GM18519 (cell line): ENCODE measurements around the gene CNGA4.
"Not testable (repeated sequence)": the region's sequence is repeated elsewhere in the genome, so short reads cannot be mapped to it uniquely, and the experiment has no call there.

Source experiments
- ATAC-seq: cut with Tn5 transposase; IDR thresholded peaks from one replicate; pipeline ENCODE4 v1.9.1; 2021; ENCODE audit warnings: mild to moderate bottlenecking, moderate library complexity; ENCODE audit not compliant: unreplicated experiment, low FRiP score

The CNGA4 gene

DNA sequence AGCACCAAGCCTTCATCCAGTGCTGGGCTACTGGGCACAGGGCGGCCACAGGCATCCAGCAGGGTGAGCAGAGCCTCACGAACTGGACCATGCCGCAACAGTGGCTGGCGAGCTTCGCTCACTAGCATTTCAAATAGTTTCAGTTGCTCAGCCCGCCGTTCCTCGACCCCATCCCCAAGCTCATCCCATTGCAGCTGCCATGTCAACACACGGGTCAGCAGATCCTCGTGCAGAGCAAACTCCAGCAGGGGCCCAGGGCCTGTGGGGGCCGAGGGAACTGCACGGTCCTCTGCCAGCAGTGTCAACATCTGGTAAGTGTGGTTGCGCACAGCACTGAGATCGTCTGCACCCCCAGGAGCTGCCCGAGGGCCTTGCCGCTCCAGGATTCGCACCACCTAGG lies 15.0 kb upstream of the CNGA4 start:
- ATAC-seq: no peak

- ATAC-seq: no peak
Observed at GRCh38 chr11:6224421-6224820, 14.5 kb upstream of the CNGA4 start.

DNA sequence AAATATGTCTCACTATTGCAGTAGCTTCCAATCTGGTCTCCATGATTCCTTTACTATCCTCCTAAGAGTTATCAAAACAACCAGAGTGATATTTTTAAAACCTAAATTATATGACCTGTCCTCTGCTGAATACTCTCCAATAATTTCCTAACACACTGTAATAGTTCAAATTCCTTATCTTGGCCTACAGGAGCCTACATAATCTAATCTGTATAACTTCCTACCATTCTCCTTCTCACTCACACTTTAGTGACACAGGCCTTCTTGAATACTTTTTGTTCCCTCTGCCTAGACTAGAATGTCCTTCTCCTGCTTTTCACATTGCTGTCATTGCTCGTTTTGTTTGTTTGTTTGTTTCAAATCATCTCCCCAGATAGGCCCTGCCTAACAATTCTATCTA lies 13.9 kb upstream of the CNGA4 start:
- ATAC-seq: no peak

- no peak for ATAC-seq
Observed at GRCh38 chr11:6225896-6226295, 13.0 kb upstream of the CNGA4 start.

DNA sequence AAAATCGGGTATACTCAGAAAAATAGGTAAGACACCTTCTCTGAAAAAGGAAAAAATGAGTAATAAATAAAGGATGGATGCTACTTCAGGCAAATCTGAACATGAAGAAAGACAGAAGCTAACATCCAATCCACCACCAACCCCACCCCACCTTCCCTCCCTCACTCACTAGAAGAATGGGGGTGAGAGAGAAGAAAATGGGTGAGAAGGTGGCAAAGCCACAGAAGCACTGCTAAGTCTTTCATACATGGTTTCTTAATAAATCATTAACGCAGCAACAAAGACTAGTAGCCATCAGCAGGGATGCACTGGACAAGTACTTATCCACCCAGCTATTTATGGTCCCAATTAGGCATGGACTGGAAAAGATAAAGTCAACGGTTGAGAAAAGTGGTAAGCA lies 10.4 kb upstream of the CNGA4 start:
- no peak for ATAC-seq

GRCh38 chr11:6229911-6230310 lies 9.0 kb upstream of the CNGA4 start:
- ATAC-seq: no peak

DNA sequence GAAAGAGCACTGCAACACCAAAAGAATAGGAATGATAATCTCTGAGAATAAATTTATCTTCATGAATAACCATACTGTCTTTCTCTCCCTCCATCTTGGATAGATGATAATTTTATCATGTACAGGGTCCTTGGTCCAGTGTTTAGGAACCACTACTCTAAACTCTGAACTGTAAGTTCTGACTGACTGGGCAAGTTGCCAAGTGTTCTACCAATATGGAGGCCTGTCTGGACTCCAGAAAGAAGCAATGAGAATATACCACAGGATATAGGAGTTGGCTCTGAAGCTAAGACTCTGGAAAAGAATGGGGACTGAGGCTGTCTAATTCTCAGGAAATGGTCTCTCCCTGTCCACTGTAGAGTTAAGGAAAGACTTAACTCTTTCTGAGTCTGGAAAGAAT lies 6.0 kb upstream of the CNGA4 start:
- ATAC-seq: no peak

DNA sequence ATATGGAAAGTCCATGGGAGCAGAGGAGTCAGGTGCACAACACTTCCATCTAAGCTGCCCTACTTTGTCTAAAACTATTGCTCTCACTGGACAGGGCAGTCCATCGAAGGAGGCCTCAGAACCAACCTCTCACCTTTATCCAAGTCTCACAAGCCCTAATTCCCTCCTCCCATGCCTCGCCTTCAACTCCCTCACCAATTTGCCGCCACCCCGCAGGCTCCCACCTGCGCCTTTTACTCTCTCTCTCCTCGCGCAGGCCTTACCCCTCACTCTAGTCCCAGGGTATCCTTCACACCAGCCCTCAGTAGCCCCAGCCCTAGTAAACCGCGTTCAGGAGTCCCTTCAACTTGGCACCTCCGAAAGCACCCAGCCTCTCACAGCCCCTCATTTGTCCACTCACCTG lies 4.9 kb upstream of the CNGA4 start:
- ATAC-seq: no peak

DNA sequence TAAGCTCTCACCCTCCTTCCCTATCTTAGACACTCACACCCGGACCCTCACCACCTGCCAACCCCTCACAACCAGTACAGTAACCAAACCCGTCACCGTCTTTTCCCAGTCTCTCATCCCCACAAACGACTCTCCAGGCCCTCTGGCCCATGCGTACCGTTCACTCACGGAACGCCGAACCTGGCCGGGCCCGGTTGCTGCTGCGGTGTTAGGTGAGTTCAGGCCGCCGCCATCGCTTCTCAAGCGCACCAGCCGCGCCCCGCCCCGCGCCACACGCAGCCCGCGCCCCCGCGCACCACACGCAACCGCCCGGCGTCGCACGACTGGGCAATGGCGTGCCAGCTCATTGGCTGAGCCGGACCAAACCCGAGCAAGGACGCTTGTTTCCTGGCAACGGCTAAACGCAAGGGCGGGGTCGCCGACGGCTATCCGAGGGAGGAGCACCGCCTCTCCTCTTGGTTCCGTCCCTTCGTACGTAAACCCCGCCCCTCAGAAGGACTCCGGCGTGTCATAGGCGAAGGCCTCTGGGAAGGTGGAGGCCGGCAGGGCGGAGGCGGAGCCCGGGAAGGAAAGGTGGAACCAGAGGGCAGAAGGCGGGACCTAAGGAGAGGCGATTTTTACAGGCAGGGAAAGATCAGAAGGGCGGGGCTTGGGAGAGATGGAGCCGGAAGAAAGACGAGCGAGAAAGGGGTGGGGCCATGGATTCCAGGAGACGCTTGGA lies 4.3 kb upstream of the CNGA4 start, which contains the start of gene FHIP1B:
TSS of gene FHIP1B (minus strand) at position 250 of the 721 bp plus-strand sequence. CDS start 10,120 bp downstream, outside the sequence.
- peak; percentile 94 for ATAC-seq

- ATAC-seq: no peak
Observed at GRCh38 chr11:6237266-6237665, 1.6 kb upstream of the CNGA4 start.

DNA sequence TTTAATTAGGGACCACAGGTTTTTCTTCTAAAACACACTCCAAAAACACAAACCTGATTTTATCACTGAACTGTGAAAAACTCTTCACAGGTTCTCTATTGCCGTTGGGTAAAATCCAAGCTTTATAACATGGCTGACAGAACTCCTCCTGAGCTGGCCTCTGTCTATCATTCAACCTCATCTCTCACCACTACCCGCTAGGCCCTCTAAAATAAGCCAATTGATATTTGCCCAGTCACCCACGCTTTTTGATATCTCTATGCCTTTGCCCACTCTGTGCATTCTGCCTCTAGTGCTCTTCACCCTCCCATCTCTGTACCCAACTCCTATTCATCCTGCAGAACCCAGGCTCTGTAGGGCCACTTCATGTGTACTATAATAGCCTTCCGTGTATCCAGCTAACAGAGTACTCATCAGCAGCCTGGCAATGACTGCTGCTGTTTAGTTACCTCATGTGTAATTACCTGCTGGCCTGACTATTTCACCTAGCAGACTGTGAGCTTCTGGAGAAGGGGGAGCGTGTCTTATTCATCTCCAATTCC lies 1.1 kb upstream of the CNGA4 start:
- ATAC-seq: no peak

GRCh38 chr11:6240139-6240538 lies 1.2 kb downstream of the CNGA4 start:
- no peak for ATAC-seq

- ATAC-seq: no peak
Observed at GRCh38 chr11:6240781-6241180, 1.9 kb downstream of the CNGA4 start.

DNA sequence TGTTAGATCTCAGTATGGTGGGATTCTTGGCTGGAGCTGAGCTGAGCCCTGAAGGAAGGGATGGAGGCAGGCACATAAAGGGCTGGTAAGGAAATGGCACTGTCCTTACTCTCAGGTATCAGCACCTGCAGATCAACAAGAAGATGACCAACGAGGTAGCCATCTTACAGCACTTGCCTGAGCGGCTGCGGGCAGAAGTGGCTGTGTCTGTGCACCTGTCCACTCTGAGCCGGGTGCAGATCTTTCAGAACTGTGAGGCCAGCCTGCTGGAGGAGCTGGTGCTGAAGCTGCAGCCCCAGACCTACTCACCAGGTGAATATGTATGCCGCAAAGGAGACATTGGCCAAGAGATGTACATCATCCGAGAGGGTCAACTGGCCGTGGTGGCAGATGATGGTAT lies 2.4 kb downstream of the CNGA4 start:
- no peak for ATAC-seq

- ATAC-seq: no peak
Observed at GRCh38 chr11:6245536-6245935, 6.6 kb downstream of the CNGA4 start.

- no peak for ATAC-seq
Observed at GRCh38 chr11:6248248-6248647, 9.4 kb downstream of the CNGA4 start.

DNA sequence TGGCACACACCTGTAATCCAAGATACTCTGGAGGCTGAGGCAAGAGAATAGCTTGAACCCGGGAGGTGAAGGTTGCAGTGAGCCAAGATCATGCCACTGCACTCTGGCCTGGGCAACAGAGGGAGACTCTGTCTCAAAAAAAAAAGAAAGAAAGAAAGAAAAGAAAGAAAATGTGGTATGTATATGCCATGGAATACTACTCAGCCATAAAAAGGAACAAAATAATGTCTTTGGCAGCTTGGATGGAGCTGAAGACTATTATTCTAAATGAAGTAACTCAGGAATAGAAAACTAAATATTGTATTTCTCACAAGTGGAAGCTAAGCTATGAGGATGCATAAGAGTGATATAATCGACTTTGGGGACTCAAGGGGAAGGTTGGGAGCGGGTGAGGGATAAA lies 10.0 kb downstream of the CNGA4 start:
- not testable (repeated sequence) for ATAC-seq

GRCh38 chr11:6249770-6250555 lies 11.1 kb downstream of the CNGA4 start:
- ATAC-seq: no peak

DNA sequence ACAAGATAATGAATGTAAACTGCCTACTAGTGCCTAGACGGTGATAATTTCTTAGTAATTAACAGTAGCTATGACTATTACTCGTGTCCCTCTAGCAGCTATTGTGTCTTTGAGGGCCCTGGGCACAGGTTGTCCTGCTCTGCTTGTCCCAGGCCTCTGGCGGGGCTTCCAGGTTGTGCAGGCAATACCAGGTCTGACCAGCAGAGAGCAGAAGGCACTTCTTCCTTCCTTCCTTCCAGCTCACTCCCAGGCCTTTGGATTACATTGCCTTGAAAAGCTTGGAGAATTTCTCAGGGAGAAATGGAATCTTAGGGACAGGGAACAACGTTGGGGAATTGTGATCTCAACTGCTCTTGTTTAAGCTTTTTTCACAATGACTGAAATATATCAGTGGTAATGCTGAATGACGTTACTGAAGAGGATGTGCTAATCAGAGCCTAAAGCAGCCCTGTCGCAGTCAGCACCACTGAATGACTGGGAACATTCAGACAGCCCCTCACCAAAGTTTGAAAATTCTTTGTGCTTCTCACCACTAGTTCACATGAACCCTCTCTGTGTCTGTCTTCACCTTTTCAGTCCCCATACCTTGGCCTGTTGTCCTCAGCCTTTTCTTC lies 12.3 kb downstream of the CNGA4 start:
- peak; percentile 49 for ATAC-seq

DNA sequence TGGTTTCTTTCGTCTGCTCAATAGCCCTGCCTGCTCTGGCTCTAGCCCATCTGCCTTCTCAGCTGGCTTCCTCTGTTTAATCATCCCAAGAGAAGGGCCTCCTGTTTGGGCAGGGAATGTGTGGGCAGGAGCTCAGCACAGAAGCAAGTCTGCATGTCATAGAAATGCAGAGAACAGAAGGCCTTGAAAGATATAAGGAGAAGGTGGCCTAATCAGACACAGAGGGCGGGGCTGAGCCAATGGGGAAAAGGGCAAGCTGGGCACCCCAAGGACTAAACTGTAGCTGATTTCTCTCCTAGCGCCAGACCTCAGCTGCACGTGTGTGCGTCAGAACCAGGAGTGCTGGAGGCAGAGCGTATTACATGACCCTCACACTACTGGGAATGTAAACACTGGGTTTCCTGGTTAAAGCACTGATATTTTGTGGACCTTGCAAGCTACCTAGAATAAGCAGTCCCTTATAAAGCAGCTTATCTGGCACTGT lies 13.1 kb downstream of the CNGA4 start:
- no peak for ATAC-seq

DNA sequence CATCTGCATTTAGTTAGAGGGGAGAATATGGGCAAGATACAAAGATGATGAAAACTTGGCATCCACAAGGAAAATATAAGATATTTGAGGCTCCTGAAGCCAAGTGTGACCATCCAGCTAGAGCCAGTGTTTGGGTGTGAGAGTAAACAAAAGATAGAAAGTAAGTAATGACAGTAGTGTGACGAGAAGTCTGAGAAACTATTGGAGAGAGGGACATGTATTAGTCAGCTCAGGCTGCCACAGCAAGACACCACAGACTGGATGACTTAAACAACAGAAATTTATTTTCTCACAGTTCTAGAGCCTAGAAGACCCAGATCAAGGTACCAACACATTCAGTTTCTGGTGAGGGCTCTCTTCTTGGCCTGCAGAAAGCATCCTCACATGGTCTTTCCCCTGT lies 14.3 kb downstream of the CNGA4 start:
- ATAC-seq: peak; percentile 73
